GM19372 (cell line): Measurements from ENCODE around the gene ZP3.
A peak's percentile ranks its signal among the peaks of the same experiment; 100 is the strongest.
"Not testable (repeated sequence)": the region's sequence is repeated elsewhere in the genome, so short reads cannot be mapped to it uniquely, and the experiment has no call there.

Experiments used
- ATAC-seq: cut with Tn5 transposase; IDR thresholded peaks from one replicate; pipeline ENCODE4 v1.9.1; 2021; ENCODE audit warnings: mild to moderate bottlenecking, low read depth, moderate library complexity; ENCODE audit not compliant: unreplicated experiment

The ZP3 gene

DNA sequence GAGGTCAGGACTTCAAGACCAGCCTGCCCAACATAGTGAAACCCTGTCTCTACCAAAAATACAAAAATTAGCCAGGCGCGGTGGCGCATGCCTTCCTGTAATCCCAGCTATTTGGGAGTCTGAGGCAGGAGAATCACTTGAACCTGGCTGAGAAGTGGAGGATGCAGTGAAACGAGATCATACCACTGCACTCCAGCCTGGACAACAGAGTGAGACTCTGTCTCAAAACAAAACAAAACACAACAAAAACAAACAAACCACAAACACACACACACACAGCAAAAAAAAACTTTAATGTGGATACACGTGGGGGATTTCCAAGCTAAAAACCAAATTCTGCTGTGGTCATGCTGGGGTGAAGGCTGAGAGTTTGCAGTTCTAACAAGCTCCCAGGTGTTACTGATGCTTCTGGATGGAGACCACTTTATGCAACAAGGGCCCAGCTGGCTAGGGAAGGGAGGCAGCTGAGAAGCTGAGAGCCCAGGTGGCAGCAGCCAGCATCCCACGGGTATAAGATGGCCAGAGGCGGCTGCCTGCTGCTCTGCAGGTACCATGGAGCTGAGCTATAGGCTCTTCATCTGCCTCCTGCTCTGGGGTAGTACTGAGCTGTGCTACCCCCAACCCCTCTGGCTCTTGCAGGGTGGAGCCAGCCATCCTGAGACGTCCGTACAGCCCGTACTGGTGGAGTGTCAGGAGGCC, at the start of gene ZP3:
ZP3 (plus strand) TSS at position 538 of the 699 bp plus-strand sequence; CDS start at position 553, 15 bp downstream.
- ATAC-seq: peak; percentile 56

DNA sequence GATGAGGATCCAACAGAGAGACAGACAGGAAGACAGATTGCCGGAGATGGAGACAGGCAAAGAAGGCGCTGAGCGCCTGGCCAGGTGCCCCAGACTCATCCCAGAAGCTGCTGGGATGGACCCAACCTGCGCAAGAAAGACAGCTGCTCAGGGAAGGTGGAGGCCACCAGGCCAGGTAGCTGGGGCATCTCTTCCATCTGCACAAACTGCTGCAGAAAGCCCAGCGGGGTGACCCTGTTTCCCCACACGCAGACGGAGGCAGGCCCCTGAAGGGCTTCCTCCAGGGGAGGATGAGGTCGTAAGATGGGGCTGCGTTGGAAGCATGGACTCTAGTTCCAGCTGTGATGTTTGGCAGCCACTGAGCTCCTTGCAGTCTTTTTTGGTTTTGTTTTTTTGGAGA, 49.5 kb upstream of the ZP3 start:
- no peak for ATAC-seq

DNA sequence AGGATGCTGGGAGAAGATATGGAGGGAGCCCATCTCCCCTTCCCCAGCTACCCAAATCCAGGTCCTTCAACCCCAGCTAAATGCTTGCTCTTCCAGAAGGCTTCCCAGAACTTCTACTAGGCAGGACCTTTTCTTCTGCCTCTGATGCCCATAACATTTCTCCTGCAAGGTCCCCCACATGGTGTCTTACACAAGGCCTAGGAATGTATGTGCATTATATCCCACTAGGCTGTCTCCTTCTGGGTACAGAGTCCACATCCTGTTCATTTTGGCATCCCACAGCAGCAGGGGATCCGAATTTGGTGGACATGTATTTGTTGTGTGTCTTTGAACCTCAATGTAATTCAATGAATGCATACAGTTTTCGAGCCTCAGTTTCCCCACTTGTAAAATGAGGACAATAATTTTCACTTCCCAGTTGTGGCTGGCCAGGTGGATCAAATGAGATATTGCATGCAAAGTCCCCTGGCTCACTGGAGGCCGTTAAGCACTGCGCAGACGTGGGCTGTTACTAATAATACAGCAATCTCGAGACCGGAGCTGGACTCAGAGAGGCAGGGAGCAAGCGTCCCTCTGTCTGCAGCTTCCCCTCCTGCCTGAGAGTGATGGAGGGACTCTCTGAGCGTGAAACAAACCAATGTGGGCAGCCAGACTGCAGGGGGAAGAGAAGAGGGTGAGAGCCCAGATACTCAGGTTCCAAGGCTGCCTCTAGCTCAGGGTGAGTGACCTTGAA, 47.4 kb upstream of the ZP3 start:
- ATAC-seq: no peak

DNA sequence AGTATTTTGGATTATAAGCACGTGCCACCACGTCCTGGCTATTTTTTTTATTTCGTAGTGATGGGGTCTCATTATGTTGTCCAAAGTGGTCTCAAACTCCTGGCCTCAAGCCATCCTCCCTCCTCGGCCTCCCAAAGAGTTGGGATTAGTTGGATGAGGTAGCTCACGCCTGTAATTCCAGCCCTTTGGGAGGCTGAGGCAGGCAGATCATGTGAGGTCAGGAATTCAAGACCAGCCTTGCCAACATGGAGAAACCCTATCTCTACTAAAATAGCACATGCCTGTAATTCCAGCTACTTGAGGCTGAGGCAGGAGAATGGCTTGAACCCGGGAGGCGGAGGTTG, 44.2 kb upstream of the ZP3 start:
- ATAC-seq: no peak

DNA sequence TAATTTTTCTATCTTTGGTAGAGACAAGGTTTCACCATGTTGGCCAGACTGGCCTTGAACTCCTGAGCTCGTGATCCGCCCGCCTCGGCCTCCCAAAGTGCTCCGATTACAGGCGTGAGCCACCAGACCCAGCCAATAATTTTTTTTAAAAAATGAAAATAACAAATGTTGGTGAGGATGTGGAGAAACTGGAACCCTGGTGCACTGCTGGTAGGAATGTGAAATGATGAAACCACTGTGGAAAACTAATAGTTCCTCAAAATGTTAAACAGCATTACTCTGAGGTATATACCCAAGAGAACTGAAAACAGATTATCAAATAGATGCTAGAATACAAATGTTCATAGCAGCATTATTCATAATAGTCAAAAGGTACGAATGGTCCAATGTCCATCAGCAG, 42.9 kb upstream of the ZP3 start:
- no peak for ATAC-seq

DNA sequence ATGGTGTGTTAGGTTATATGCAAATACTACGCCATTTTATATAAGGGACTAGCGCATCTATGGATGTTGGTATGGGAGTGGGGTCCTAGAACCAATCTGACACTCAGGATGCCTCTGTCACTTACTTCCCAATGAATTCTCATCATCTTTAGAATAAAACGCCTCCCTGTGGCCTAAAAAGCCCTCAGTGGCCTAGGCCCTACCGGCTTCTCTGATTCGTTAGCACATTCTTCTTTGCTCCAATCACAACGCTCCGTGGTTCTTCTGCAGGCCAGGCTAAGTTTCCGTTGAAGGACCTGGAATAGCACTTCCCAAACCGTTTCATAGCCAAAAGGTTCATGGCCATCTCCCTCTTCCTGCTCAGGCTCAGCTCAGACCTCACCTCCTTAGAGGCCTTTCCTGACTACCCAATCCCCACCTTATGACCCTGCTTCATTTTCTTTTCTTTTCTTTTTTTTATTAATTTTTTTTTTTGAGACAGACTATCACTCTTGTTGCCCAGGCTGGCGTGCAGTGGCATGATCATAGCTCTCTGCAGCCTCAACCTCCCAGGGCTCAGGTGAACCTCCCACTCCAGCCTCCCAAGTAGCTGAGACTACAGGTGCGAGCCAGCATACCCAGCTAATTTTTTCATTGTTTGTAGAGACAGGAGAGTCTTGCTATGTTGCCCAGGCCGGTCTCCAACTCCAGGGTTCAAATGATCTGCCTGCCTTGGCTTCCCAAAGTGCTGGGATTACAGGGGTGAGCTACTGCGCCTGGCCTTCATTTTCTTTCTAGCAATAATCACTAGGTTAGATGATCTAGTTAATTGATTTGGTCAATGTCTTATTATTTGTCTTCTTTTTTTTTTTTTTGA, 41.4 kb upstream of the ZP3 start:
- no peak for ATAC-seq

DNA sequence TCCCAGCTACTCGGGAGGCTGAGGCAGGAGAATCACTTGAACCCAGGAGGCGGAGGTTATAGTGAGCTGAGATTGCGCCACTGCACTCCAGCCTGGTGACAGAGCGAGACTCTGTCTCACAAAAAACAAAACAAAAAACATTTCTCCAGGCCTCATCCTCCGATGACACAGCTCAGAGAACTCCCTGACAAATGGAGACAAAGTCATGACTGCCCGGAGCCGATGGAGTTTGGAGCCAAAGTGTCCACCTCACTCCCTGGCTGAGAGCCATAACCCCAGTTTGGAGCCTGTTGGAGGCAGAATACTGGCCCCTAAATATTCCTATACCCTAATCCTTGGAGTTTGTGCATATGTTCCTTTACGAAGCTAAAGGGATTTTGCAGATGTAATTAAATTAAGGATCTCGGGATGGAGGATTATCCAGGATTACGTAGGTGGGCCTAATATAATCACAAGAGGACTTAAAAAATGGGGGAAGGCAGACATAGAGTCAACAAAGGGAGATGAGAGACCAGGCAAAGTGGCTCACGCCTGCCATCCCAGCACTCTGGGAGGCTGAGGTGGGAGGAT, 38.0 kb upstream of the ZP3 start:
- ATAC-seq: no peak

DNA sequence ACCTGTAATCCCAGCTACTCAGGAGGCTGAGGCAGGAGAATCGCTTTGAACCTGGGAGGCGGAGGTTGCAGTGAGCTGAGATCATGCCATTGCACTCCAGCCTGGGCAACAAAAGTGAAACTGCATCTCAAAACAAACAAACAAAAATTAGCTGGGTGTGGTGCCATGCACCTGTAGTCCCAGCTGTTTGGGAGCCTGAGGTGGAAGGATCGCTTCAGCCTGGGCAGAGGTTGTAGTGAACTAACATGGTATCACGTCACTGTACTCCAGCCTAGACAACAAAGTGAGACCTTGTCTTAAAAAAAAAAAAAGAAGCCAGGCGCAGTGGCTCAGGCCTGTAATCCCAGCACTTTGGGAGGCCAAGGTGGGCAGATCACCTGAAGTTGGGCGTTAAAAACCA, 37.0 kb upstream of the ZP3 start:
- ATAC-seq: not testable (repeated sequence)

DNA sequence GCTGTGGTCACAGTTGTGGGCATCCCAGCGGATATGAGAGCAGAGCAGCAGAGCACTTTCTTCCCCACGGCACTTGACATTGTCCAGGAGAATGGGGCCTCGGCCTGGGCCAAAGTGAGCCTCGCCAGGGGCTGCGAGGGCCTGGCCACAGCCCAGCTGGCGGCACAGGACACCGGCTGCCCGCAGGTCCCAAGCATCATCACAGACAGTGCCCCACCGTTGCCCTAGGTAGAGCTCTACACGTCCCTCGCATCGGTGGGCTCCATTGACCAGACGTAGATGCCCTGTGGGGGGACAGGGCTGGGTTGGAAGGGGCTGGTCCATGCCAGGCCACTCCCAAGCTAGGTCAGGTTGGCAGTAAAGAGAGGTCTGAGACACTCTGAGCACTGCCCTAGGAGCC, 34.7 kb upstream of the ZP3 start:
- ATAC-seq: no peak

DNA sequence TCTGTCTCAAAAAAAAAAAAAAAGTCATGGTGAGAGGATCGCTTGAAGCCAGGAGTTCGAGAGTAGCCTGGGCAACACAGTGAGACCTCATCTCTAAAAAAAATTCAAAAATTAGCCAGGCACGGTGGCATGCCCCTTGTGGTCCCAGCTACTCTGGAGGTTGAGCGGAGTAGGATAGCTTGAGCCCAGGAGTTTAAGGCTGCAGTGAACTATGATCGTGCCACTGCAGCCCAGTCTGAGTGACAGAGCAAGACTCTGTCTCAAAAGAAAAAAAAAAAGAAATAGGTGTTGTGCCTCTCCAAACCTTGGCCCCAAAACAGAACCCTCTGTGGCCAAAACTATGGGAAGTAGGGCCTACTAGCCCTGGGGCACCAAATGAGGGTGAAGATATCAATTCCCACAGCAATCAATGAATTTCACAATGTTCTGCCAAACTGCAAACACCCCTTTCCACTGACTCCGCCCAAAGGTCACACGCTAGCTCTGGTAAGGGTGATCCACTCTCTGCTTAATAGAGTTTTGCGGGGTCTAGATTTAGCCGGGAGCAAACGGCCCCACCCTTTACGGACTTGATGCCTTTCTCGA, 32.1 kb upstream of the ZP3 start:
- no peak for ATAC-seq

DNA sequence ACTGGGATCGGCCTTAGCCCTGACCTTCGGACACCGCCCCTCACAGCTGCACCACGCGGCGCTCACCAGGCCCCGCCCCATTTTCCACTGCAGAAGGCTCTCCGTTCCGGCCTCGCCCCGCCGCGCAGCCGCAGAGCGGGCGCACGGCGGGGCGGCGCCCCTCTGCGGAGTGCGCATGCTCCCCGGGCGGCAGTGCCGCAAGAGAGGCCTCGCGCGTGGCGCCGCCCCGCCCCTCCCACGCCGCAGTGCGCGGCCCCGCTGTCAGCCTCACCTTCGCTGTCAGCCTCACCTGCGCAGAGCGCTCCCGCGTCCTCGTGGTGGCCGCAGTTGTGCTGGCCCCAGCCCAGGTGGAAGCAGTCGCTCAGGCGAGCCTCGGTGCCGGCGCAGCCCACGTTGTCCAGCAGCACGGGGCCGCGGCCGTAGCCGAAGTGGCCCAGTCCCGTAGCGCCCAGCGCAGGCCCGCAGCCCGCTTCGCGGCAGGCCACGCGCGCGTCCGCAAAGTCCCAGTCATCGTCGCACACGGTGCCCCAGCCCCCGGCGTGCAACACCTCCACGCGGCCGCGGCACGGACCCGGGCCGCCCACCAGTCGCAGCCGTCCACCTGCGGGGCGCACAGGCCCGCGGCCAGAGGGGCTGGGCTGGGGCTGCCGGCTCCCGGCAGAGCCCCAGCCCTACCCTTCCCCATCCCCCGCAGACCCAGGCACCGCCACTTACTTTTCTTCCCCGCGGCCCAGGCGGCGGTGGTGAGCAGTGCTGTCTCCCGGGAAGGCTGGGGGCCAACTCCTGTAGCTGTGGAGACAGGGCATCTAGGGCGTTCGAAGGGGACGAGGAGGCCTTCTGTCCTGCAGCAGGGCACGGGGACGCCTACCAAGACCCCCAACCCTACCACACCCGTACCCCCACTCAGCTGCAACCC, 31.4 kb upstream of the ZP3 start:
- peak; percentile 77 for ATAC-seq

DNA sequence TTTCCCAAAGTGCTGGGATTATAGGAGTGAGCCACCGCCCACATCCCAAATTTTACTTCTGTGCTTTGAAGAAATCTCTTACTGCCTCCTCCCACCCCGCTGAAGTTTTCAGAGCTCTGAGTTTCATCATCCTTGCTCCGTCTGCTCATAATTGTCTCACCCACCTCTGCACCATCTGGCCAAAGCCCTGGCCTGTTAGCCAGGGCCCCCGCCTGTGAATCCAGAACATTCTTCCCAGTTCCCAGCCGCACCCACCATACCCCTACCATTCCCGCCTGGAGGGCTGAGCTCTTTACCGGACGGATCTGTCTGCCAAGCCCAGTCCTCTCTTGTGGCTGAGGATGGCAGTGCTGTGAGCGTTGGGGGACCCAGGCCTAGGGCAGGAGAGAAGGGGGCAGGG, 29.8 kb upstream of the ZP3 start:
- no peak for ATAC-seq

DNA sequence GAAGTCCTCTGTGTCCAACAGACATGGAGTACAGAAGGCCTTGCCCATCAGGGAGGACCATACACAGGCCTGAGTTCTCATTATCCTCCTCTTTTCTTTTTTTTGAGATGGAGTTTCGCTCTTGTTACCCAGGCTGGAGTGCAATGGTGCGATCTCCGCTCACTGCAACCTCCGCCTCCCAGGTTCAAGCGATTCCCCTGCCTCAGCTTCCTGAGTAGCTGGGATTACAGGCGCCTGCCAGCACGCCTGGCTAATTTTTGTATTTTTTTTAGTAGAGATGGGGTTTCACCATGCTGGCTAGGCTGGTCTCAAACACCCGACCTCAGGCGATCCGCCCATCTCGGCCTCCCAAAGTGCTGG, 29.2 kb upstream of the ZP3 start:
- ATAC-seq: not testable (repeated sequence)

DNA sequence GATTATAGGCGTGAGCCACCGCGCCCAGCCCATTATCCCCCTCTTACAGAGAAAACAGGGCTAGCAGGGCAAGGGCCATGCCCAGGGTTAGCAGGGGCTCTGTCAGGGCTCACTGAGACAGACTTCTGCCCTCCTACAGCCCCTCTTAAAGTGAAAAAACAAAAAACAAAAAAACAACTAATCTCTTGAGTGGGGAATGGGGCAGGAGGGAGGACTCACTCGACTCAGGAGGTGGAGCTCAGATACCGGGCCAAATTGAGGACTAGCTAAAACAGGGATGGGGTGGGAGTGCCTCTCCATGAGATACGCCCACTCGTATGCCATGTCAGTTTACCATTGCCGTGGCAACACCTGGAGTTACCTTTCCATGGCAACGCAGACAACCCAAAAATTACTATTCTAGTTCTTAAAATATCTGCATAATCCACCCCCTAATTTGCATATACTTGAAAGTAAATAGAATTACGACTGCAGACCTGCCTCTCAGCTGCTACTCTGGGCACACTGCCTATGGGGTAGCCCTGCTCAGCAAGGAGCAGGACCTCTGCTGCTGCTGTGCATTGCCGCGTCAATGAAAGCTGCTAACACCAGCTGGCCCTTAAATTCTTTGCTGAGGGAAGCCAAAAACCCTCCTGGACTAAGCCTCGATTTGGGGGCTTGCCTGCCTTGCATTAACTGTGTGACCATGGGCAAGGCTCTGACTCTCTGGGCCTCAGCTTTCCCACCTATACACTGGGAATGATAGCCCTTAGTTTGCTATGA, 28.6 kb upstream of the ZP3 start:
- ATAC-seq: no peak

DNA sequence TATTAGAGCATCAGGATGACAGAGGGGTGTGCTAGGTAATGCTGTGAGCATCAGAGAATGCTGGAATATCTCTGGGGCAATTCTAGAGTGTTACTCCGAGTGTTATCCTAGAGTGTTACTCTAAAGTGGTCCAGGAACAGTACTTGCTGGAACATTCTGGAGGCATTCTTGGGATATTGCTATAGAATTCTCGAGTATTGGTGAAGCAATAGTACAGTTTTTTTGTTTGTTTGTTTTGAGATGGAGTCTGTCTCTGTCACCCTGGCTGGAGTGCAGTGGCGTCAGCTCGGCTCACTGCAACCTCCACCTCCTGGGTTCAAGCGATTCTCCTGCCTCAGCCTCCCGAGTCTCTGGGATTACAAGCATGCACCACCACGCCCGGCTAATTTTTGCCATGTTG, 27.9 kb upstream of the ZP3 start:
- no peak for ATAC-seq

DNA sequence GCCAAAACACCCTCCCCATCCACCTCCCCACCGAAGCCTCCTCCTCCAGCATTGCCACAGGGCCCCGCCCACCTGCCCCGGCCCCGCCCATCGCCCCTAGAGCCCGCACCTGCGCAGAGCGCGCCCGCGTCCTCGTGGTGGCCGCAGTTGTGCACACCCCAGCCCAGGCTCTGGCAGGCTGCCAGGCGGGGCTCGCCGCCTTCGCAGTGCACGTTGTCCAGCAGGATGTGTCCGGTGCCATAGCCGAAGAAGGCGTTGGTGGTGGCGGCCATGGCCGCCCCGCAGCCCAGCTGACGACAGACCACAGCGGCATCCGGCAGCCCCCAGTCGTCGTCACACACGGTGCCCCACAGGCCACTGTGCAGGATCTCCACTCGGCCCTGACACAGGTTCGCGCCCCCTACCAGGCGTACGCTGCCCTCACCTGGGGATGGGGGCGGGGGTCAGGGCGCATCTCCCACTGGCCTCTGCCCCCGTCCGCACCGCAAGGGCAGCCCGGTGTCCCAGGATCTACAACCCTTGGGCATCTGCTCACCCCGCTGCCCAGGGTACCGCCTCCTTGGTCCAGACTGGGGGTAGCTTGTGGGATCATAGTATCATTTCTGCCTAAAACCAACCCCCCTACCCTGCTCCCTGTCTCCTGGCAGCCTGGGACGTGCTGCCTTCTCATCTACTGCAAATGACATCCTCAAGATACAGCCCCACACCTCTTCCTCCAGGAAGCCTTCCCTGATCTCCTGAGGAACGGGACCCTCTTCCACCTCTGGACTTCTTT, 27.2 kb upstream of the ZP3 start:
- peak; percentile 31 for ATAC-seq

DNA sequence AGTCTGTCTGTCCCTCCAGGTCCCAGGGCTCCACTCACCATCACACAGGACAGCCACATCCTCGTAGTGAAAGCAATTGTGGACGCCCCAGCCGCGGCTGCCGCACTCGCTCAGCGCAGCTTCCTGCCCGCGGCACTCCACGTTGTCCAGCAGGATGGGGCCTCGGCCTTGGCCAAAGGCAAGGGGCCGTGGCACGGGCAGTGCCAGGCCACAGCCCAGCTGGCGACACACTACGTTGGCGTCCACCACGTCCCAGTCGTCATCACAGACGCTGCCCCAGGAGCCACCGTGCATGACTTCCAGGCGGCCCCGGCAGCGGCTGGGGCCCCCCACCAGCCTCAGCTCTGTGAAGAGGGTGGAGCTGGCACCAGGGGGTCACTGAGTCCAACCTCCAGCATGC, 24.5 kb upstream of the ZP3 start:
- ATAC-seq: no peak

DNA sequence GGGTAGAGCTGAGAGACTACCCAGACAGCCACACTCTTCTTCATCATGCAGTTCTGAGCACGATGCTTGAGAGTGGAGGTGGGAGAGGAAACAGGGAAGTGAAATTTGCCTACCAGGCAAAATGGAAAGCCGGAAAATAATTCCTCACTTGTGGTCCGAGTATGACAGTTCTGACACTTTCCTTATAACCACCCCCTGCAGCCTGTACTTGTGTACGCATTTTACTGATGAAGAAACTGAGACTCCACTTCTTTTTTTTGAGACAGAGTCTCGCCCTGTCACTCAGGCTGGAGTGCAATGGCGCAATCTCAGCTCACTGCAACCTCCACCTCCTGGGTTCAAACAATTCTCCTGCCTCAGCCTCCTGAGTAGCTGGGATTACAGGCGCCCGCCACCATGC, 21.7 kb upstream of the ZP3 start:
- ATAC-seq: not testable (repeated sequence)
